Activated CD8-positive, alpha-beta memory T cell treated with anti-CD3 and anti-CD28 coated beads, Interleukin-2, amount 50 U/mL, for 24 hours (primary cell): ENCODE measurements around the gene APLP2.

Experiments
- DNase-seq: peaks from one replicate; pipeline ENCODE4 v3.0.0-alpha.2; 2020; ENCODE audit errors: extremely low read depth

APLP2 gene

DNA sequence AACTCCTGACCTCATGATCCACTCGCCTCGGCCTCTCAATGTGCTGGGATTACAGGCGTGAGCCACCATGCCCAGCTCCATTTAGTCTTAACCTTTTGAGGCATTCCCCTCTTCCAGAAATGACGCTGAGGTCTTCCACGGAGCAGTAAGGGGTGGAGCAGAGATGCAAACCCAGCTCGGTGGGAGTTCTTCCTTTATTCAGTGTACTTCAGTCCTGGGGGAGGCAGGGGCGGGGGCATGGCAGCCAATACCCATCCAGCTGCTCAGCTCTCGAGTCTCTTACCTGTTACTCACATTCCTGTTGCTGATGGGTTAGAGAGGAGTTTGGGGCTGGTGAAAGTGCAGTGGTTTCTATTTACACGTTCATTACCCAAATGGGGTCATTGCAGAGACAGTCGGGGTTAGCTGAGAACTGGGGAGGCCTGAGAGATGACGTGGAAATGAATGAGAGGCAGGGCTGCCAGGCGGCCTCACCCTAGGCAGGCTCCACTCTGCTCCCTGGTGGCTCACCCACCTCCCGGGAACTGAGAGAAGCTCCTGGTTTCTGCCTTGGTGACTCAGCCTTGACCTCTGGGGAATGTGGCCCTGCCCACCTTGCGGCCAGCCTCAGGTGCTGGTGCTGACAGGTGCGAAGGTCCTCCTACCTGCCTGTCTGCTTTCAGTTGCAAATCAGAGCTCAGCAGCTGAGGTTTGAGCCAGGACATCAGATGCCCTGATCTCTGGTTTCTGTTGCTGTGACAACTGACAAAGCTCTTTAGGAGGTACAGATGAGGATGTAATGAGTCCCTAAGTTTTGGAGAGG, 76.5 kb downstream of the APLP2 start:
- DNase-seq, result no peak

DNA sequence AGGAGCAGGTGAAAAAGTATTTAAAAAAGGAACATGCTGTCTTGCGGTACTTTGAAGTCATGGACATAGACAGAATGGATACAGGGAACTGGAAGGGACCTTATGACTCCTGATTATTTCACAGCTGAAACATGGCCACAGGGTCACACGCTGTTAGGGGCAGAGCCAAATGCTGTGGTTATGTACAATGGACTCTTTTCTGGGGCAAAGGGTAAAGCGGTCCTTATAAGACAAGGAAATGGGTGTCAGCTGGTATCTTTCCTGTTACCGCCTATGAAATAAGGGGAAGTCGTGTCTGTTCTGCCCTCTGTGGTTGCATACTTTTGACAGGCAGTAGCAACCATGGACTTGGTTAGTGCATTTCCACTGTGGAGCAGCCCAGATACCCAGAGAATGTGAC, 77.1 kb downstream of the APLP2 start:
- no peak for DNase-seq

DNA sequence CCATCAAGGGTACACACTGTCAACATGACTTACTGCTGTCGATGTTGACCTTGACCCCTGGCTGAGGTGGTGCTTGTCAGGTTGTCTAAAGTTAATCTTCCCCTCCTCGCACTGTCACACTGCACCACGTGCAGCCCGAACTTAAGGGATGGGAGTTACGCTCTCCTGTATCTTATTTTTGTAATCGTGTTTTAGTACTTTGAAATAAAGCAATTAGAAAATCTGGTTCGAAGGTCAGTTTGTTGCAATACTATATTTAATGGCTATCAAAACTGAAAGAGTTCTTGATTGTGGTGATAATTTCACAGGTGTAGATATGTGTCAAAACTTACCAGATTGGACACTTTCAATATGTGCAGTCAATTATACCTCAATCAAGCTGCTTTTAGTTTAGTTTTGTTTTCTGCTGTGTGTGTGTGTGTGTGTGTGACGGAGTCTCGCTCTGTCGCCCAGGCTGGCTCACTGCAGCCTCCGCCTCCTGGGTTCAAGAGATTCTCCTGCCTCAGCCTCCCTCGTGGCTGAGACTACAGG, 79.2 kb downstream of the APLP2 start:
- DNase-seq, result no peak

DNA sequence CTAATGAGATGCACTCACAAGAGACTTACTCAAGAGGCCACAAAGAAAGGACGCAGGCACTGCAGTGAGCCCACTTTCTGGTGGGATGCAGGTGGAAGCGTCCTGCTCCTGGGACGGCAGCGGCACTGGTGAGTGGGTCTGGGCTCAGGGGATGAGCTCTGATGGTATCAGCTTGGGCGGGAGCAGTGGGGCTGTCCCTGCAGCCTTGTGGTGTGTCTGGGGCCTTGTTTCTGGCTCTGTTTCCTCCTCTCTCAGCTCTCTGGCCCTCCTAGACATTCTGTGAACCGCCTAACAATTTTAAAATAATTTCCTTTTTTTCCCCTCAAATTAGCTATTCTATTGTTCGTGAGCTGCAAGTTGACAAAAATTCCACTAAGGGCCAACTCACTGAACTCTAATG, 81.1 kb downstream of the APLP2 start:
- DNase-seq, result no peak

DNA sequence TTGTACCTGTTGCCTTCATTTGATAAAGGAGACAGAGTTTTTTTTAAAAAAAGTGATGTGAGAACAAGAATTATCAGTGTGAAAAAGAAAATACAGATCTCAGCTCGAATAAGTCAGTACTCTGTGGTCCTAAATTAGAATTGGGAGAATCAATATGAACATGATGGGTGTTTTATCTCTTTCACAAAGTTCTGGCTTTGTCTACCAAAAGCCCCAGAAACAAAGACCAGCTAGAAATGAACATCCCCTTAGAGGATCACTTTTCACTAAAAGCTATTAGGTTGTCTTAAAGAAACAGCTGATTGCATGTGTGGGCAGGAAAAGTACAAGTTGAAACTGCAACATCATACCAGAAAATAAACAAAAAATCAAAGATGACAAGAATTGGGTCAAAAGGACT, 81.5 kb downstream of the APLP2 start:
- DNase-seq, result no peak

DNA sequence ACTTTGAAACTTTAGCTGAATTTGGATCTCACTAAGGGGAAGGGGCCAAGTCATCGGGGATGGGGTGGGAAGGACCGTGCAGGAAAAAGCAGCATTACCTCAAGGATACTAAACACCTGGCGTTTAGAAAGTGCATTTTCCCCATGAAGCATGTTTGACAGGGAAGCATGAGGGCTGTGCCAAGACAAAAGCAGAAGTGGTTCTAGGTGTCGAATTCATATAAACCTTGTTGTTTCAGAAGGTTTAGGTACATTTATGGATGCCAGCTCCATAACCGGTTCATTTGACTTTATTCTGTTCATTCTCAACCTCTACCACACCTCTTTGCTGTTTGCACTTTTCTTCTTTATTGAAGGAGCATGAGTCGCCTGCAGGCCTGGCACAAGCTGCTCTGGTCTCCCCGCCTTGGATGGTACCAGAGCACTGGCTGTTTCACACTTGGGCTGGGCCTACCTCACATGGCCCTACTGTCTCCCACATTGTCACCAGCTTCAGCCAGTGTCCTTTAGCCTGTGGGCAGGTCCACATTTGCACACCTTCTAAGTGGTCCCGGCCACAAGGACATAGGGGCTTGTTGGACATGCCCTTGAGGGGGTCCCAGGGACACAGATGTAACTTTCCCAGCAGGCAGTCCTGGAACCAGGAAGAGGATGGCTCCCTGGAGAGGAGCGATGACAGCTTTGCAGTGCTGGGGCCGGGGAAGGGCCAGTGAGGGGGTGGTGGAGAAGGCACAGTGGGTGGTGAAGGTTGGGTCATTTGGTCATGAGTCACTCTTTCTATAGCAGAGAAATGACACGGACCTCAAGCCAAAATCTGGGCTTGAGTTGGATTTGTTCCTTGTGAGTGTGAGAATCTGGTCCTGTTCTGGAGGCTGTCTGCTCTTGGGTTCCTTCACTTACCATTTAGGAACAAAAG, 86.7 kb downstream of the APLP2 start:
- no peak for DNase-seq

DNA sequence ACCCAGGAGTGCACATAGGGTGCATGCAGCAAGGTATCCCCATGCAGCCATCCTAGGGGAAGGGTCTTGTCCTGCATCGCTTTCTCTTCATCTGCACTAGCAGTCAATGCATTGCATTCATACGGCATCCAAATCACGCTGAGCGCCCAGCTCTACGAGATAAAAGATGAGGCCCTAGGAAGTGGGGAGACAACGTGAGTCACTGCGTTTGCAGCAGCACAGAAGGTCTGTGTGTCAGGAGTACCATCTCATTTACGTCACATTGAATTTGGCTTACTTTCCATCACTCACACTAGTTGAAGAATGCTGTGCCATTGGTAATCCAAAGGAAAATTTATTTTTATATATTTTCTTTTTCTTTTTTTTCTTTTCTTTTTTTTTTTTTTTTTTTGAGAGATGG, 87.4 kb downstream of the APLP2 start:
- DNase-seq, result no peak

DNA sequence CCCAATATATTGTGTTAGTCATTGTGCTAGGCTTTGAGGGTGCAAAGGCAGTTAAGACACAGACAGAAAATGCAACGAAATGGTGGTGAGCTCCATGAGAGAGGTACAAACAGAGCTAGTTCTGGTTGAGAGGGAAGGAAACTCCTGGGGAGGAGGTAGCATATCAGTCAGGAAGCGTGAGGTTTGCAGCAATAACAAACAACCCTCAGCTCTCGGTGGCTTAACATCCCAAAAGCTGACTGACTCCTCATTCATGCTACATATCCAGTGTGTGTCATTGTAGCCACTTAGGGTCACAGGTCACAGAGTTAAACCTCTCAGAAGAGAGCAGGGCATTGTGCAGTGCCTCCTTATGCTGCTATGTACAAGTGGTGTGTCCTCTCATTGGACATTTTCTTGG, 88.1 kb downstream of the APLP2 start:
- DNase-seq, result no peak

DNA sequence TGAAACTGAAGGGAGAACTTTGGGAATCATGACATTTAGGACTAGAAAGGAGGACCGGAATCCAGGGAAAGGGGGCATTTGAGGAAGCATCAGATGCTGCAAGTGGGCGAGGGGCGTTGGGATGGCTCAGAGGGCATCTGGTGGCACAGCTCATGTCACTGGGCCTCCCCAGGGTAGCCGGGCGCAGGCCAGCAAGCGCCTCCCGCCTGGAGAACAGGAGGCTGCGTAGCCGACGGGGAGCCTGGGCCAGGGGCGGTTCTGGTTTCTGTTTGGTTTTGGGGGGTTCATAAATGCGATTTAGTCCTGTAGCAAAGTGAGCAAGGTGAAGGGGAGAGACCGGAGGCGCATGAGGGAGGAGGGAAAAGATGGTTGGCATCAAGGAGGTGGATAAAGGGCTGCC, 89.4 kb downstream of the APLP2 start:
- no peak for DNase-seq

DNA sequence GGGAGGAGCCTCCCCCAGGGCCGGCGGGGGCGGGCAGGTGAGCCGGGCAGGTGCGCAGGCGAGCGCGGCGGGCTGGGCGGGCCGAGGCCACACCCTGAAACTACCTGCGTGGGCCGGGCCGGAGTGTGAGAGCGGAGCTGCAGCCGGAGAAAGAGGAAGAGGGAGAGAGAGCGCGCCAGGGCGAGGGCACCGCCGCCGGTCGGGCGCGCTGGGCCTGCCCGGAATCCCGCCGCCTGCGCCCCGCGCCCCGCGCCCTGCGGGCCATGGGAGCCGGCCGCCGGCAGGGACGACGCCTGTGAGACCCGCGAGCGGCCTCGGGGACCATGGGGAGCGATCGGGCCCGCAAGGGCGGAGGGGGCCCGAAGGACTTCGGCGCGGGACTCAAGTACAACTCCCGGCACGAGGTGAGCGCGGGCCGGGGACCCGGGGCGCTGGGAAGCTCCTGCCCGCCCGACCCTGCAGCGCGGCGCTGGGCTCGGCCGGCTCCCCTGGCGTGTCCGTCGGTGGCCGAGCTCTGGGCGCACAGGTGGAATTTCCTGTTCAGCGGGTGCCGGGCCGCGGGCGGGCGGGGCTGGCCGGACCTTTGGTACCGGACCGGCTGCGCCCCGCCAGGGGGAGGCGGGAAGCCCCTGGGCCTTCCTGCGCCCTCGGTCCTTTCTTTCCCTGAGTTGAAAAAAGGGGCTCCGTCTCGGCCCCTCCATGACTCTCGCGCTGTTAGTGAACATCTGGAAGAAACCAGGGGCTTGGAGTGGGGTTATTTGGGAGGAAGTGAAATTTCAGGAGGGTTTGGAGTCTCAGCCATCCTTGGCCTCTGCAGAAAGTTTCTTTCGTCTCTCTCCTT, 90.2 kb downstream of the APLP2 start, which contains the start of gene ST14:
ST14 (plus strand) TSS at position 126 of the 841 bp plus-strand sequence; CDS start at position 324, 198 bp downstream.
- DNase-seq, result no peak

DNA sequence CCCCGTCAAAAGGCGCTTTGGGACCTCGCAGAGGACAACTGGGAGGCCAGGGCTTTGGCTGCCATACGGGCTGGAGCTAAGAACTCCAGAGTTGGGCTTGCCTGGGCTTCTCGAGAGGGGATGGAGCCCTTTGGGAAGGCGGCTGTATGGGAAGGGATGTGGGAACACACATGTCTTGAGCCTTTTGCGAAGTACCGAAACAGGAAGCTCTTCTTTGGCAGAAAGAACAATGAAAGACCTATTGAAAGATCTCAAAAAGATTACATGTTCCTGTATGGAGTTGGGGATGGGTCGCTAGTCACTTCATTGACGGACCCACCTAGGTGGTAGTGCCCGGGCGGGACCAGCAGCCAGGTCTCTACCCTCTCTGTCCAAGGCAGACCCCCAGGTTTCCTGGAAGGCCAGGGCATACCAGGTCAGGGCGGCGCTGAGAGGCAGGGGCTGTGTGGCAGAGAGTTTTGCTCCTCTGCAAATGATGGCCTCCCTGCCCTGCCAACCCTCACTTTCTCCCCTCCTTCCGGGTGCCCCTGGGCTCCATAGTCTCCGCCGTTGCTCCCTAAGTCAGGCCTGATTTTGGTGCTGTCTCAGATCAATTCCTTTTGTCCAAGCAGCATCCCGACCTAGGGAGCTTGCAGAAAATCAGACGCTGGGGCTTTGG, 90.9 kb downstream of the APLP2 start:
- no peak for DNase-seq

DNA sequence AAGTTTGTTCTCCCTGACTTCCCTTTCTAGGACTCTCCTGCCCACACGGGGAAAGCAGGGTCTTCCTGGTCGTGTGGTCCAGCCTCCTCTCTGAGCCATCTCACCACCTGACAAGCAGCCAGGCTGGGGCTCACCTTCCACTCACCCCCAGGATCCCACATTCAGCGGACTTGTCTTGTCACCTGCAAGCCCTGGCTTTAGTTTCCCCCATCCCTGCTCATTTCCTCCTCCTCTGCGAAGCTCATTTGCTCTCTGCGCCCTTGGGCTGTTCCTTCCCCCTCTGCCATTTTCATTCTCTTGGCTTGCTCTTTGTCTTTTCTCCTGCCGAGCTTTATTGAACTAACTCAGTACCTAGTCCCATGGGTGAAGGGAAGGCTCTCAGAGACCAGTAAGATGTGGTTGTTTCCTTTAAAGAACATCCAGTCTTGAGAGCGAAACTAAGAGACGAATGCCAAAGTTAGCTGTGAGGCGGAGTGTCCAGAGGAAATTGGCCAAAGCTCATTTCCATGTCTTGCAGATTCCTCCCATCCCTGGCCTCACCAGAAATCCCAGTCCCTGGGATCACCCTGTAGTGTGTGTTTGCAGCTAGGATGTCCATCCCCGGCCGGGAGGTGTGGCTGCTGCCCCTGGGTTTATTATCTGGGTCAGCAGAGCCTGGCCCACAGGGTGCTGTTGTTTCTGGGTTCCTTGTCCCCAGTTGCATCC, 91.9 kb downstream of the APLP2 start:
- DNase-seq, result no peak

DNA sequence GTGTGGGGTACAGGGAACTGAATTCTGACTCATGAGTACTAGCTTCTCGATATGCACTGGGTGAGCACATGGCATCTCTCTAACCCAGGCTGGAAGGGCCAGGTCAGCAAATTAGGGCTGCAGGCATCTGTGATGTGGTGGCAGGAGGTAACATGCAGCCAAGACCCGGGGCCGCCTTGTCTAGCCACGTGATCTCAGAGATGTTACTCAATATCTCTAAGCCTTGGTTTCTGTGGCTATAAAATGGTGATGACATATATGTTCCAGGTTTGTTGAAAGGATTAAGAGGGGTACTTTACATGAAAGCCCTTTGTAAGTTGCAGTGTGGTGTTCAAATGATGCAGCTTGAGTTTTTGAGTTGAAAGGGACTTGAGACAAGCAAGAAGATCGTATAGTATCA, 93.0 kb downstream of the APLP2 start:
- no peak for DNase-seq

DNA sequence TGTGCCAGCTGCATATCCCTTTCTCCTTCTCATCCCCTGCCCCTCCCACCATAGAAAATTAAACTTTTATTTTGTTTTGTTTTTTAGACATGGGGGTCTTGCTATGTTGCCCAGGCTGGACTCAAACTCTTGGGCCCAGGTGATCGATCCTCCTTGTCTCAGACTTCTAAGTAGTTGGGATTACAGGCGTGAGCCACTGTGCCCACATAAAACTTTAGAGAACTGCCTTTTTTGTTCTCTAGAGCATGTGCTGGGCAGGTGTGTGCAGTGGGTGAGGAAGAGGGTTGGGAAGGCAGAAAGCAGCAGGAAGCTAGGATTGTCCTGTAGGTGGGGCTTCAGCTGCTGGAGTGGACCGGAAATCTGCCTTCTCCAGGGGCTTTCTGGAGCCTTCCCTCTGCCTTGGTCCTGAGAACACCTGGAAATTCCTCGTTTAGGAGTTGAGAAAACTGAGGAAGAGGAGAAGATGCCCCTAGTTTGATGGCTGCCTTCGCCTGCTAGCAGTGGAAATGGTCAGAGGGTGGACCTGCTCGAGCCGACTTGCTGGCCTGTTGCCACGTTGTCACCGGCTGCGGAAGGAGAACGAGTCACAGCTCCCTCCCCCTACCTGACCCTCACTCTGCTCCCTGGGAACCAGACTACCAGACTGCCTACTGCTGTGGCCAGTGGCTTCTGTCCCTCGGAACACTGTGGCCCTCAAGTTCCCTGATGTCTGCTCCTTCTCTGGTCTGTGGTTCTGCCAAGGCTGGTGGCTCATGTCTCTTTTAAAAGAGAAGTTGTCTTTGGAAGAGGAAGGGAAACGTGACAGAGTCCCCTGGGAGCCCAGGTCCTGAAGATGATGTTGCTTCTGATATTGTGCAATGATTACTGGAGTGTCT, 93.9 kb downstream of the APLP2 start:
- DNase-seq, result no peak

DNA sequence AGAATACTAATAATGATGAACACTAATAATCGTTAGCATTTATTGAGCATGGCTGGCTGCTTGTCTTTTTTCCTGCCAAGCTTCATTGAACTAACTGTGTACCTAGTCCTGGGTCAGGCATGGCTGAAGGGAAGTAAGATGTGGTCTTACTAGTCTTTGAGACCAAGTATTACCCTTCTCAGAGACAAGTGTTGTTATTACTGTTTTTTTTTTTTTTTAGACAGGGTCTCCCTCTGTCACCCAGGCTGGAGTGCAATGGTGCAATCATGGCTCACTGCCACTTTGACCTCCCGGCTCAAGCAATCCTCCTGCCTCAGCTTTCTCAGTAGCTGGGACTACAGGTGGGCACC, 94.5 kb downstream of the APLP2 start:
- no peak for DNase-seq

DNA sequence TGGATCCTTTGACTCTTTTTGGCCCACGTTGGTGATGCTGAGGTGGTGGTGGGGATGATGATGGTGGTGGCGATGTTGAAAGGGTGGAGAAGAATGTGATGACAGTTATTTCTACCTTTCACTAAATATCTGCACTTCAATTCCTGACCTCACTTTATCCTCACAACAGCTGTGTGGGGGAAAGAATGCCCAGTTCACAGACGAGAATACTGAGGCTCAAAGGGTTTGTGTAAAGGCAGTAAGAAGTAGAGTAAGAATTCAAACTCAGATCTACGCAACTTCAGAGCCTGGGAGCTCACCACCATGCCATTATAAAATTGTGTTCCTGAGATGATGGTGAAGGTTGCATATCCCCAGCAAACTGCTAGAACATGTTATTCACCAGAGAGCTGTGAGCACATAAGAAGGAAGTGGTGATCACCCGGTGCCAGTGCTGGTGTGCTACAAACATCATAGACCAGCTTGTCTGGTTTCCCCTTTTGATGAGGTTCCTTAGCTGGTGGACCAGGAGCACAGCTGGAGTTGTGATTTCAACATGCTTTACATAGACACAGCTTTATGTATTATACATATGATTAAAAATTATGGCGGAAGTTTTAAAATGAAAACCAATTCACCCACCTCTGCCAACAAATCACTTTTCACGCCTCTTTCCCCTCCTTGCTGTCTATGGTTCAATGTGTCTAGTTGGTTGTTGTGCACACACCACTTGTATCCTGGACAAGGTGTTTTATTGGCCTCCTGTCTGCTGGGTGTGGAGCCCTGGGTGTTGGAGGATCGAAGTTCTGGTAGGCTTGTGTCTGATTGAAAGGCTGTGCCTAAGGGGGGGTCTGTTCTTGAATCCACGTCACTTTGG, 96.1 kb downstream of the APLP2 start:
- no peak for DNase-seq

DNA sequence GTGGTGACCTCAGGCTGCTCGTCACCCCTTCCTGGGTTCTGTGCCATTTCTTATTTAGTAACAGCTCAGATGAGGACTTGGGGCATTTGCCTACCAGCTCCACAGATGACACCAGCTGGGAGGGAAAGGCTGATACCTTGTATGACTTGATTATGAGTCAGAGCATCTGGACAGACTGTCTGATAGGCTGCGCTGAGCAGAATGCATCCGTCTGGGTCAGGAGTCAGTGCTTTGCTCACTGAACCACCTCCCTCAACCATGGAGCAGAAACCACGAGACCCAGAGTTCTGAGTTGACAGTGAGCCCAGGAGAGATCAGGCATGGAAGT, 96.7 kb downstream of the APLP2 start:
- DNase-seq, result no peak

DNA sequence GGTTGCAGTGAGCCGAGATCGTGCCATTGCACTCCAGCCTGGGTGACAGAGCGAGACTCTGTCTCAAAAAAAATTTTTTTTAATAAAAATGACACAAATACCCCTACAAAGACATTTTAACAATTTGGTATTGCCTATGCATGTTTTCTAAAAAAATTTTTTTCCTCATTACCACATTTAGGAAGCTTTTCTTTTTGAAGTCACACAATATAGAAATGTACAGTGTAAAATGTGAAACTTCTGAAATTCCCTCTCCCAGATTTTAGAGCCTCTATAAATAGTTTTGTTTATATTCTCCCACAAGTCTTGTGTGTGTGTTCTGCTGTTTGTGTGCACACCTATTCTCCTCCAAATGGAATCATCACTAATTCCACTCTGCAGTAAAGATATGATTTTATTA, 97.5 kb downstream of the APLP2 start:
- no peak for DNase-seq

DNA sequence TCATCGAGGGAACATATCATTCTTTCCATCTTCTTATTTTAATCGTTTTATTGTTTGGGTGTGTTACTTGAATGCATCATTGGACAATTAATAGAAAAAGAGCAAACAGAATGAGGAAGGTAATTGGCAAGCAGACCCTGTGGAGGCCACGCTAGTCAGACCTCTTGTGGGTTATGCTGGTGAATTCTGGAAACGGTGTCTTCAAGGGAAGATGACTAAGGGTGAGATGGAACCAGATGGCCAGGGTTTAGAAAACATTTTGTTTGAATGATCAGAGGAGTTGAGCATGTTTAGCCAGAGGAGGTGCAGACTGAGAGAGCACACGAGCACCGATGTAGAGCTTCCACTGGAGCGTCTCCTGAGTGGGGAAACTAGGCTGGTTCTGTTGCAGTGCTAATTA, 98.4 kb downstream of the APLP2 start:
- DNase-seq, result no peak
